GM18502 (cell line): Measurements from ENCODE around the gene UHRF1.
A peak's percentile ranks its signal among the peaks of the same experiment; 100 is the strongest.
"Not testable (repeated sequence)": the region's sequence is repeated elsewhere in the genome, so short reads cannot be mapped to it uniquely, and the experiment has no call there.

Experiments
- ATAC-seq: cut with Tn5 transposase; IDR thresholded peaks from one replicate; pipeline ENCODE4 v1.9.1; 2021; ENCODE audit warnings: mild to moderate bottlenecking; ENCODE audit not compliant: unreplicated experiment, poor library complexity

The UHRF1 gene

DNA sequence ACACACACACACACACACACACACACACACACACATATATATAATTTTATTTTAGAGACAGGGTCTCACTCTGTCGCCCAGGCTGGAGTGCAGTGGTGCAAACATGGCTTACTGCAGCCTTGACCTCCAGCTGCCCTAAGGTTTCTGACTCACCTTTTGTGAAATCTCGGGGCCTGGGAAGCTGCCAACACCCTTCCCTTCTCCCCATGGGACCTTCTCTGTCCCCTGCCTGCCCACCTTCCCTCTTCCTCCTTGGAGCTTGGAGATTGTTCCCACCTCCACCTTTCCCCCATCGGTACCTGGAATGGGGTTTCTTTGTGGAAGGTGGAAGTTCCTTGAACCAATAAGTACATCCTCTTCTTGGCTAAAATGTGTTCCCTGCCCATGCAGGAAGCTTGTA, 12.9 kb upstream of the UHRF1 start:
- no peak for ATAC-seq

- ATAC-seq = no peak
These were observed 12.2 kb upstream of the UHRF1 start for GRCh38 chr19:4897146-4897545.

DNA sequence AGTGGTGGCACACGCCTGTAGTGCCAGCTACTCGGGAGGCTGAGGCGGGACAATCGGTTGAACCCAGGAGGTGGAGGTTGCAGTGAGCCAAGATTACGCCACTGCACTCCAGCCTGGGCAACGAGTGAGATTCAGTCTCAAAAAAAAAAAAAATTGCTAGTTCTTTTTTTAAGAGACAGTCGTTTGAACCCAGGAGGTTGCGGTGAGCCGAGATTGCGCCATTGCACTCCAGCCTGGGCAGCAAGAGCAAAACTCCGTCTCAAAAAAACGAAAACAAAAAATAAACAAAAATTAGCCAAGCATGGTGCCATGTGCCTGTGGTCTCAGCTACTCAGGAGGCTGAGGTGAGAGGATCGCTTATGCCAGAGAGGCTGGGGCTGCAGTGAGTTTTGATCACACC, 8.4 kb upstream of the UHRF1 start:
- not testable (repeated sequence) for ATAC-seq

DNA sequence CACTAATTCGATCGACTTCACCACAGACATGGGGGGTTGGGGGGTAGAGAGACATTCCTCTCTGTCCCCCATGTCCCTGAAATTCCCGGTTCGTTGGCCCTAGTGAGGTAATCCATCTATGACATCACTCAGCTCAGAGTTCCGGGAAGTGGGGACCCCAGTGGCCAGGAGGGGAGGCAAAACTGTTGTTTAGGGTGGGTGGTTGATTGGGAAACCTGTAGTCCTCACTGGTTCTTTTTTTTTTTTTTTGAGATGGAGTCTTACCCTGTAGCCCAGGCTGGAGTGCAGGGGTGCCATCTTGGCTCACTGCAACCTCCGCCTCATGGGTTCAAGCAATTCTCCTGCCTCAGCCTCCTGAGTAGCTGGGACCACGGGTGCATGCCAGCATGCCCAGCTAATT, 6.5 kb upstream of the UHRF1 start, which contains the start of gene ARRDC5:
Gene ARRDC5, minus strand, starts transcription at position 101 of the 400 bp plus-strand sequence. Its CDS starts 71 bp downstream, at position 30.
- no peak for ATAC-seq

GRCh38 chr19:4904481-4904880, 4.8 kb upstream of the UHRF1 start:
- ATAC-seq = no peak

GRCh38 chr19:4906963-4907362, 2.3 kb upstream of the UHRF1 start:
- no peak for ATAC-seq

- ATAC-seq = no peak
These were observed 941 bp upstream of the UHRF1 start for GRCh38 chr19:4908360-4908759.

DNA sequence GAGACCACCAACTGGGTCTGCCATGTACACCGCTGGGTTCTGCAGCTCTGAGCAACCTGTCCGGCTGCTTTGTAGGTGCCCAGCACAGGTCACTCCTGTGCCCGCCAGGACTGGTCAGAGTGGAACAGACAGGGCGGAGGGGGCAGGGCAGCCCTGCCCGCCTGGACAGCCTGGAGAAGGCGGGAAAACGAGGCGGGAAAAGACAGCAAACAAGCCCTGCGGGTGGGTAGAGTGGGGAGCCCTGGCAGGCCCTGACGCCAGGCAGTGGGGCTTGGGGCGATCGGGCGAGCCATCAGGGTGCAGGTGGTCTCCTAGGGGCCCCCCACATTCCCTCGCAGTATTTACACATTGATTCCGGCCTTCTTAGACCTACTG, 533 bp upstream of the UHRF1 start:
- ATAC-seq = no peak

- peak; percentile 71 for ATAC-seq
These were observed 744 bp downstream of the UHRF1 start for GRCh38 chr19:4909897-4910593.

GRCh38 chr19:4910594-4911281, 1.4 kb downstream of the UHRF1 start:
- no peak for ATAC-seq

GRCh38 chr19:4911314-4911713, 2.0 kb downstream of the UHRF1 start:
- ATAC-seq = no peak

DNA sequence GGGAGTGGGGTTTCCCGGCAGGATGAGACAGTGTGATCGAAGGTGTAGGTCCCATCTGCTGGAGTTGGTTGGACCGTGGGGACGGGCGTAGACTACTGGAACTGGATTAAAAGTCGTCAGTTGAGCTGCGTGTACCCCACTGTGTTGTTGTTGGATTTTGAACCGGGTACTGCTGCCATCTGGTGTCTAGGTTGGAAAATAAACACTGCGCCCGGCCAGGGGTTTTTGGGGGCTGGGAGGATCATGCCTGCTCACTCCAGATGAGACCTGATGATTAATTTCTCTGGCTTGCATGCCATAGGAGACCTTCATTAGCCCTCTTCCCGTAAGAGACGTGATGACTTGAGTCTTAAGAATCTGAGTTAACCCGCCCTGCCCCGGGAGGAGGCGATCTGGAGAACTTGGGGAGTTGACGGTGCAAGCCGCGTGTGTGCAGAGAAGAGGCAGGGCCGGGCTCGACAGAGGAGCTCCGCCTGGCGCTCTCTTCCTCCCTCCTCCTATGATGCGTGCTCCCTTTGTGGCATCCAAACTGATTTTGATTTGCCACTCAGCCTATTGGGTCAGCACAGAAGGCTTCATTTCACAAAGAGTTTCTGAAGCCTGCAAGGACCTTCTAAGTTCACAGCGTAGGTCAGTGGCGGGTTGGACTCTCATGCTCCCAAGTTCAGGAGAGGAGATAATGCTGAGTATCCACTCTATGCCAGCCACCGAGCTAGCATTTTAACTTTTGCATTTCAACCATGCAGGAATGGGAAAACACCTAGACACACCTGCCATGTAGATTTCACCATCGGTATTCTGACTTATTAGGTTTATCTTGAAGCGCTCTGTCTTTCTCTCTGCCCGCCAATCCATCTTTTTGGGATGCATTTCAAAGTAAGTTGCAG, 2.7 kb downstream of the UHRF1 start:
- no peak for ATAC-seq

DNA sequence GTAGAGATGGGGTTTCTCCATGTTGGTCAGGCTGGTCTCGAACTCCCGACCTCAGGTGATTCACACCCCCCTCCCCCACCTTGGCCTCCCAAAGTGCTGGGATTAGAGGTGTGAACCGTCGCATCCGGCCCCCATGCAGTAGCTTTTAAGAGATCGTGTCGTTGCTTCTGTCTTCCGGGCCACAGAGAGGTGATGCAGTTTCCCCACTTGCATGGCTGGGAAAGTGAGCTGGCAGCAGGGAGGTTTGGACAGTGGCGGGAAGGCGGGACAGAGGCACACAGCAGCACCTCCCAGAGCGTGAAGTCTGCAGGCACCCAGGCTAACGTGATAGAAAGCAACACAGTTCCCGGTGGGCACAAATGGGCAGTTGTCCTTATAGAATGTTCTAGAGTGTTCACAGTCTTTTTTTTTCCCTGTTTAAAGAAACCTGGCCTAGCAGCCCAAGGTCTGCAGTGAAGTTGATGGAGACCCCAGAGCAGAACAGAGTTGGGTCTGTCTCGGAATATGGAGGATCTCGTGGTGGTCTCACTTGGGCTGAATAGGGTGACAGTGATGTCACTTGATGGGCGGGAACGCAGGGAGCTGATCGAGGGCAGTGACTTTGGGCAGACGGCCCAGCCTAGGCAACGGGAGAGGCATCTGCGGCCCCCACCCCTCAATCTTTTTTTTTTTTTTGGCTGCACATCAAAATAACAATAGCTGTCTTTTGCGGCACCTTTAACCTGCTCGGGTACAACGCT, 4.9 kb downstream of the UHRF1 start:
- ATAC-seq = no peak

- no peak for ATAC-seq
These were observed 5.6 kb downstream of the UHRF1 start for GRCh38 chr19:4914736-4915501.

GRCh38 chr19:4916292-4917082, 7.2 kb downstream of the UHRF1 start:
- no peak for ATAC-seq

DNA sequence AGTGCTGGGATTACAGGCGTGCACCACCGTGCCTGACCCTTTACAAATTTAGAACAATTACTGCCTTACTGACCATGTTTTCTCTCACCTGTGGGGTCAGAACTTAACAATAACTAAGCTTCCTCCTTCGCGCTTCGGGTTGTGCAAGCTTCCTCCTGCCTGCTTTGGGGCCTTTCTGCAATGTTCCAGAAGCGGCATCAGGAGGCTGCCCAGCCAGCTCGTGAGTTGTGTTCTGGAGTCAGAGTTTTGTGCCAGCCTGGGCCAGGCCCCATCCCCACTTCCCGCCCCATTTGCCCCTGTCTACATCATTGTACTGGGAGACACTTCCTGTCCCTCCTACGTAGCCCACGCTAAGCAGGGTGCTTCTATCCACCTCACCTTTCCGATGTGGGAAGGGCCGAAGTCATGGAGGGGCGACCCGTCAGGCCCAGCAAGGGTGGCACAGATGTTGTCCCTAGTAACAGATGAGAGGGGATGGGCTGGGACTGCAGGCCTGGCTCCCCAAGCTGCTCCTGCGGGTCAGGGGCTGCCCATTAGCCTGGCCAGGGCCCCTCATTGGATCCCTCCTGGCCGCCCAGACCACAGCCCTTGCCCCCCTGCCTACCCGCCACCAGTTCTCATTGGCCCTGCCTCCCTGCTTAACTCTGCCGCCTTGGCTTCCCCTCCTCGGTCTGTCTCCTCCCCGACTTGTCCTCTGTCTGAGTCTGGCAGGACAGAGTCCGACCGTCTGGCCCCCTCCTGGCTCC, 13.4 kb downstream of the UHRF1 start:
- ATAC-seq = no peak

- no peak for ATAC-seq
These were observed 14.0 kb downstream of the UHRF1 start for GRCh38 chr19:4923276-4923747.

DNA sequence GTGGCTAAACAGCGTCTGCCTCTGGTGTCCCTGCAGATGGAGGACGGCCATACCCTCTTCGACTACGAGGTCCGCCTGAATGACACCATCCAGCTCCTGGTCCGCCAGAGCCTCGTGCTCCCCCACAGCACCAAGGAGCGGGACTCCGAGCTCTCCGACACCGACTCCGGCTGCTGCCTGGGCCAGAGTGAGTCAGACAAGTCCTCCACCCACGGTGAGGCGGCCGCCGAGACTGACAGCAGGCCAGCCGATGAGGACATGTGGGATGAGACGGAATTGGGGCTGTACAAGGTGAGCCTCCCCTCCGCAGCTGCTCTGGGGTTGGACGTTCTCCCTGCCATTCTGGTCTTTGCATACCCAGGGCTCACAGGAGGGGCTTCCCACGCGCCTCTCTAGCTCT, 19.9 kb downstream of the UHRF1 start:
- ATAC-seq = no peak
